HepG2 (cell line): Measurements from ENCODE around the gene ABCC3. TPM values are rescaled to one million over a fixed set of nuclear protein-coding genes. Genes with fewer than 3 reads are reported as not detected.

Experiments
- AGO1 ChIP-seq: fragments of 200-400 bp; formaldehyde crosslinking; IDR thresholded peaks from 2 replicates; pipeline ENCODE4 v1.6.1; 2017; ENCODE audit warnings: mild to moderate bottlenecking, low read depth, low read length, moderate library complexity; ENCODE audit not compliant: poor library complexity, severe bottlenecking
- ARHGAP35 ChIP-seq: sonication (generic); formaldehyde crosslinking; IDR thresholded peaks from 2 replicates; pipeline ENCODE4 v1.9.0; 2022; ENCODE audit warnings: mild to moderate bottlenecking, inconsistent platforms, moderate library complexity, missing genetic modification reagents, borderline replicate concordance
- ARID2 ChIP-seq: sonication (generic); formaldehyde crosslinking; IDR thresholded peaks from 2 replicates; pipeline ENCODE4 v1.8.1; 2022; ENCODE audit warnings: mild to moderate bottlenecking, missing genetic modification reagents, borderline replicate concordance
- GATA4 ChIP-seq: sonication (generic); IDR thresholded peaks from 2 replicates; pipeline ENCODE4 v1.6.1; 2016; ENCODE audit warnings: antibody characterized with exemption, low read depth, borderline replicate concordance
- KDM5A ChIP-seq: fragments of 200-600 bp; sonication (generic); IDR thresholded peaks from 2 replicates; pipeline ENCODE4 v1.7.0; 2018; ENCODE audit warnings: antibody characterized with exemption, mild to moderate bottlenecking, low read length, borderline replicate concordance
- KLF11 ChIP-seq: IDR thresholded peaks from 2 replicates; pipeline ENCODE4 v1.6.1; 2016; ENCODE audit warnings: missing compliant biosample characterization
- NFE2L2 ChIP-seq: fragments of 150-350 bp; IDR thresholded peaks from 2 replicates; pipeline ENCODE4 v1.6.1; 2014; ENCODE audit warnings: low read length
- NONO ChIP-seq, 2 experiments: fragments of 450-650 bp in 1 of 2; sonication (generic) in 1 of 2; formaldehyde crosslinking in 1 of 2; IDR thresholded peaks in 1 of 2; conservative IDR thresholded peaks in 1 of 2; 2 replicates each; pipeline versions ENCODE4 v1.6.1 to v1.8.0; 2017 to 2022; ENCODE audit warnings: mild to moderate bottlenecking in 1 of 2, missing genetic modification reagents in 1 of 2, moderate library complexity in 1 of 2
- PATZ1 ChIP-seq: sonication (generic); formaldehyde crosslinking; IDR thresholded peaks from 2 replicates; pipeline ENCODE4 v1.4.0; 2020; ENCODE audit warnings: missing genetic modification reagents
- PAXIP1 ChIP-seq: sonication (generic); formaldehyde crosslinking; conservative IDR thresholded peaks from 2 replicates; pipeline ENCODE4 v1.4.0; 2020; ENCODE audit warnings: mild to moderate bottlenecking, missing genetic modification reagents, moderate library complexity
- SAP130 ChIP-seq: IDR thresholded peaks from 2 replicates; pipeline ENCODE4 v1.6.1; 2016; ENCODE audit warnings: low read depth
- SKI ChIP-seq: fragments of 450-650 bp; IDR thresholded peaks from one replicate; pipeline ENCODE4 v1.6.1; 2018; ENCODE audit warnings: mild to moderate bottlenecking; ENCODE audit not compliant: partially characterized antibody
- SMYD3 ChIP-seq: sonication (generic); formaldehyde crosslinking; IDR thresholded peaks from 2 replicates; pipeline ENCODE4 v1.8.1; 2023; ENCODE audit warnings: mild to moderate bottlenecking, missing genetic modification reagents
- ZNF354B ChIP-seq: sonication (generic); formaldehyde crosslinking; IDR thresholded peaks from 2 replicates; pipeline ENCODE4 v1.8.0; 2022; ENCODE audit warnings: mild to moderate bottlenecking, missing genetic modification reagents
- ZNF441 ChIP-seq: sonication (generic); formaldehyde crosslinking; IDR thresholded peaks from 2 replicates; pipeline ENCODE4 v1.7.0; 2021; ENCODE audit warnings: missing genetic modification reagents, borderline replicate concordance
- ZNF577 ChIP-seq: sonication (generic); formaldehyde crosslinking; IDR thresholded peaks from 2 replicates; pipeline ENCODE4 v1.4.0; 2020; ENCODE audit warnings: mild to moderate bottlenecking, low read depth, missing genetic modification reagents, borderline replicate concordance
- ZNF737 ChIP-seq: sonication (generic); formaldehyde crosslinking; IDR thresholded peaks from 2 replicates; pipeline ENCODE4 v1.5.0; 2020; ENCODE audit warnings: missing genetic modification reagents, mild to moderate bottlenecking, borderline replicate concordance
- ZNF749 ChIP-seq: sonication (generic); formaldehyde crosslinking; IDR thresholded peaks from 2 replicates; pipeline ENCODE4 v1.8.0; 2022; ENCODE audit warnings: mild to moderate bottlenecking, missing genetic modification reagents, moderate library complexity, borderline replicate concordance
- ZNF775 ChIP-seq: sonication (generic); formaldehyde crosslinking; IDR thresholded peaks from 2 replicates; pipeline ENCODE4 v1.4.0; 2020; ENCODE audit warnings: missing genetic modification reagents, mild to moderate bottlenecking, moderate library complexity, borderline replicate concordance
- ZNF777 ChIP-seq: sonication (generic); formaldehyde crosslinking; IDR thresholded peaks from 2 replicates; pipeline ENCODE4 v1.4.0; 2020; ENCODE audit warnings: missing genetic modification reagents
- polyA plus RNA-seq, 8 experiments: library from polyadenylated mRNA; depleted of rRNA in 3 of 8; stranded (reverse) in 7 of 8; unstranded in 1 of 8; fragments of >200 nt; fragmentation: Illumina TruSeq in 4 of 8; extraction: Trizol in 4 of 8; gene quantifications; 2 replicates each; pipeline versions ENCODE4 v1.2.1 to v1.2.3, GENCODE V29; 2011 to 2016; ENCODE audit warnings: low read depth in 4 of 8, missing spikeins in 1 of 8, mixed read lengths in 1 of 8; ENCODE audit not compliant: insufficient read depth in 1 of 8
- total RNA-seq, 5 experiments: library from RNA; depleted of rRNA; stranded (reverse); fragments of >200 nt; fragmentation: Illumina TruSeq; extraction: Trizol; gene quantifications; 2 replicates each; pipeline ENCODE4 v1.2.3, GENCODE V29; 2016; ENCODE audit warnings: low read depth in 1 of 5
- TF ChIP-seq, protein P1 (sequence below): sonication (generic); formaldehyde crosslinking; IDR thresholded peaks from 2 replicates; pipeline ENCODE4 v1.8.1; 2023; ENCODE audit warnings: mild to moderate bottlenecking, missing genetic modification reagents

Gene ABCC3
- total and polyA plus RNA-seq, 2 of the 13 experiments (the other 11 are each of a cell fraction or from before 2014, with no cell fraction given), result 25.2 to 50.7 TPM

DNA sequence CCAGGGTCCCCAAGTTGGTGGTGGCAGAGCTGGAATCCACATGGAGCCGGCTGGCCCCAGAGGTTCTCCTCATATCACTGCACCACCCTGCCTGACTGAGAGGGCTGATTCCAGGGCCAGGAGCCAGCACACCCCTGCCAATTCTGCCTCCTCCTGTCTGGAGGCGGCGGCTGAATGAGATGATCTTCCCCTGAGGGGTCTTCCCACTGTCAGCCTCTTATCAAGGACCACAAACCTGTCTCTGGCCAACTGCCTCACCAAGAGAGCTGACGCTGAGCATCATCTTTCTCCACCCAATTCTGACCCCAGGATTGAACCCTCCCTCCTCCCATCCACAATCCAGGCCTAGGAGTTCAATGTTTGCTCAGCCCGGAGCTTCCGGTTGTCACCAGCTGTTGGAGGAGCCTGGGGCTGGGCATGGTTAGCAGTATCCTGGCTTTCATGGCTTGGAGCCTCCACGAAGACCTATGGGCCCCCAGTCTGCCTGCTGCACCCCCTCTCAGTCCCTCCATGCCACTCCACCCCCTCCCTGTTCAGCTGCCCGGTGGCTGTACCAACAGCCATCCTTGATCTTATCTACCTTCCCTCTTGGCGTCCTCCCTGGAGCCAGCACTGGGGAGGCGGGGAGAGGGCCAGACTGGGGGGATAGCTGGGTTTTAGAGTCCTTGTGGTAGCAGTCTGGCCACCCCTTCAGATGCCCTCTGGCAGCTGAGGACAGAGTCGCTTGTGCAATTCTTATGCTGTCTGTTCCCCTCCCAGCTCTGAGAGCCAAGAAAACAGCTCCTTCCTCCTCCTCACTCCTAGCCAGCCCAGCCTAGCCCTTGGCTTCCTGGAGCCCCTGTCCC lies 25.6 kb downstream of the ABCC3 start (continued):
- no peak for TF ChIP-seq ZNF777
- TF ChIP-seq NONO (IDR thresholded peaks at IDR 0.05), result no peak
- TF ChIP-seq NONO (CRISPR knock-in tag; conservative IDR thresholded peaks at IDR 0.05), result no peak
- no peak for TF ChIP-seq NFE2L2
- no peak; the same call in 1 of the 2 replicates for TF ChIP-seq ZNF441 (CRISPR knock-in tag)
- peak; percentile 84 for TF ChIP-seq PATZ1 (CRISPR knock-in tag)
- no peak for TF ChIP-seq ARID2
- TF ChIP-seq SMYD3 (CRISPR knock-in tag), result no peak
- TF ChIP-seq ZNF354B (CRISPR knock-in tag), result no peak
- peak; percentile 78 for TF ChIP-seq PAXIP1 (CRISPR knock-in tag)
- TF ChIP-seq GATA4, result no peak
- TF ChIP-seq KLF11 (CRISPR knock-in tag), result no peak
- TF ChIP-seq ZNF749, result no peak
- TF ChIP-seq SKI, result no peak
- no peak for TF ChIP-seq KDM5A
- TF ChIP-seq, protein P1, sequence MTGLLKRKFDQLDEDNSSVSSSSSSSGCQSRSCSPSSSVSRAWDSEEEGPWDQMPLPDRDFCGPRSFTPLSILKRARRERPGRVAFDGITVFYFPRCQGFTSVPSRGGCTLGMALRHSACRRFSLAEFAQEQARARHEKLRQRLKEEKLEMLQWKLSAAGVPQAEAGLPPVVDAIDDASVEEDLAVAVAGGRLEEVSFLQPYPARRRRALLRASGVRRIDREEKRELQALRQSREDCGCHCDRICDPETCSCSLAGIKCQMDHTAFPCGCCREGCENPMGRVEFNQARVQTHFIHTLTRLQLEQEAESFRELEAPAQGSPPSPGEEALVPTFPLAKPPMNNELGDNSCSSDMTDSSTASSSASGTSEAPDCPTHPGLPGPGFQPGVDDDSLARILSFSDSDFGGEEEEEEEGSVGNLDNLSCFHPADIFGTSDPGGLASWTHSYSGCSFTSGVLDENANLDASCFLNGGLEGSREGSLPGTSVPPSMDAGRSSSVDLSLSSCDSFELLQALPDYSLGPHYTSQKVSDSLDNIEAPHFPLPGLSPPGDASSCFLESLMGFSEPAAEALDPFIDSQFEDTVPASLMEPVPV (CRISPR knock-in tag), result no peak
- no peak for TF ChIP-seq ARHGAP35 (CRISPR knock-in tag)
- no peak for TF ChIP-seq ZNF577 (CRISPR knock-in tag)
- TF ChIP-seq SAP130 (CRISPR knock-in tag), result peak; percentile 92
- TF ChIP-seq ZNF775 (CRISPR knock-in tag), result no peak
- no peak for TF ChIP-seq ZNF737 (CRISPR knock-in tag)
- TF ChIP-seq AGO1, result no peak
